Sigmoid colon (tissue), 7 donors: ENCODE results near the gene GPC6. TPM values are rescaled to one million over a fixed set of nuclear protein-coding genes. Genes with fewer than 3 reads are reported as not detected.

ENCODE experiments used
- DNase-seq: peaks from one replicate; pipeline ENCODE4 v3.0.0-alpha.2; 2019
- H3K27ac ChIP-seq, 4 donors: fragments of 200-600 bp; sonication (generic); one replicate each; pipeline ENCODE4 v1.5.1; 2016 to 2019; ENCODE audit warnings: mild to moderate bottlenecking in 1 of 4
- H3K27me3 ChIP-seq, 3 donors: fragments of 200-600 bp; sonication (generic); one replicate each; pipeline ENCODE4 v1.5.1; 2019; ENCODE audit warnings: mild to moderate bottlenecking in 1 of 3
- H3K36me3 ChIP-seq, 4 donors: fragments of 200-600 bp; sonication (generic); one replicate each; pipeline ENCODE4 v1.5.1; 2016 to 2019
- H3K4me1 ChIP-seq, 4 donors: fragments of 200-600 bp; sonication (generic); one replicate each; pipeline ENCODE4 v1.5.1; 2017 to 2019
- H3K4me3 ChIP-seq, 4 donors: fragments of 200-600 bp; sonication (generic); one replicate each; pipeline ENCODE4 v1.5.1; 2017 to 2019; ENCODE audit warnings: mild to moderate bottlenecking in 2 of 4, moderate library complexity in 1 of 4
- H3K9me3 ChIP-seq, 4 donors: fragments of 200-600 bp in 3 of 4; sonication (generic) in 3 of 4; one replicate each; pipeline versions ENCODE4 v1.5.1 to v1.6.1; 2013 to 2019
- EP300 ChIP-seq, 4 donors: sonication (generic); formaldehyde crosslinking; IDR thresholded peaks; one replicate each; pipeline ENCODE4 v1.6.1; 2017; ENCODE audit warnings: antibody characterized with exemption in 4 of 4
- POLR2A ChIP-seq, 2 donors: fragments of 450-650 bp; IDR thresholded peaks; one replicate each; pipeline ENCODE4 v1.6.1; 2016; ENCODE audit warnings: antibody characterized with exemption in 2 of 2, mild to moderate bottlenecking in 2 of 2, moderate library complexity in 2 of 2
- POLR2AphosphoS5 ChIP-seq, 4 donors: sonication (generic); formaldehyde crosslinking; IDR thresholded peaks; one replicate each; pipeline ENCODE4 v1.6.1; 2017; ENCODE audit warnings: antibody characterized with exemption in 4 of 4
- WGBS, 2 donors: extraction: QIAGEN DNeasy Blood & Tissue Kit; methylation state at CpG; one replicate each; pipeline ENCODE4 v1.1.7; 2013; 5-methylcytosine and 5-hydroxymethylcytosine counted together
- intact Hi-C: fragments of 100-400 bp; cut with DNase I; formaldehyde crosslinking; loops from one replicate; pipeline ENCODE4 v1.15.1; 2023
- polyA plus RNA-seq, 3 donors: library from polyadenylated mRNA; stranded (reverse); fragments of 200-250 nt; gene quantifications; one replicate each; pipeline ENCODE4 v1.2.3, GENCODE V29; 2013
- total RNA-seq, 4 donors: library from RNA; depleted of rRNA; stranded (reverse); fragments of >200 nt; gene quantifications; one replicate each; pipeline ENCODE4 v1.1.0, GENCODE V29; 2016
- TF ChIP-seq, protein P1 (sequence below), 4 experiments: fragments of 450-650 bp in 3 of 4; fragments of 200-600 bp in 1 of 4; IDR thresholded peaks; one replicate each; pipeline ENCODE4 v1.5.1; 2016 to 2019; ENCODE audit warnings: antibody characterized with exemption in 4 of 4, mild to moderate bottlenecking in 3 of 4, moderate library complexity in 2 of 4
- donor health status: healthy with polysubstance abuse.
- donor health status: Bipolar disorder and iron deficiency.
- donor health status: healthy.

Gene GPC6
- total and polyA plus RNA-seq, 7 donors, result 0.23 to 27.5 (median 14.4) TPM

DNA sequence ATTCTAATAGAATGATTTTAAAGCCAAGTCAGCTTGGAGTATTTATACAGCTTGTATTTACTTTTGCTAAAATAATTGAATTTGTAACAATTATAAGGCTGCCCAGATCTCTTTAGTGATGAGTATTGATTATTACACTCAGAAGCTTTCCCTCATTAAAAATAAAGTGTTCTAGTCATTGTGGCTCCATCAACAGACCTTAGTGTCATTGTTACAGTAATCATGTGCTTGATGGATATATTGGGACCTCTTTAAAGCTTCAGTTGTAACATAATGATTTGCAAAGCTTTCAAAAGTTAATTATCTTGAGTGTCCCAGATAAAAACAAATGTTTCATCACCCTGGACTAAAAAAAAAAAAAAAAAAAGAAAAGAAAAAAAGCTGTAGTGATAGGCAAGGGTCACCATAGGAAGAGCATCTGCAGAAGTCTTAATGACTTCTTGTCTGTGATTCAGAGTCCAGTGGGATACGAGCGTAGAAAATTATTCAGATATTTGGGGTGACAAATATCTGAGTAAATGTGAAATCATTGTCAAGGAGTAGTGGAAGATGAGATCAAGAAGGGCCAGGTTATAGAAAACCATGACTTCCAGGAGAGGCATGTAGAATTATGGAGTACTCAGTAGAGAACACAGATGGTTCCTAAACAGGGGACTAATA is 883.2 kb downstream of the GPC6 start:
- Histone ChIP-seq H3K27me3 (no peaks in the 10 kb centered on the region), H3K4me1 (no peaks in the 10 kb centered on the region), H3K36me3 (no peaks in the 10 kb centered on the region), H3K4me3 (no peak overlapping the region), H3K9me3 (no peaks in the 10 kb centered on the region), H3K27ac (no peak overlapping the region)
- intact Hi-C loops, result no loop called here
- no peak for DNase-seq
- TF ChIP-seq, protein P1, sequence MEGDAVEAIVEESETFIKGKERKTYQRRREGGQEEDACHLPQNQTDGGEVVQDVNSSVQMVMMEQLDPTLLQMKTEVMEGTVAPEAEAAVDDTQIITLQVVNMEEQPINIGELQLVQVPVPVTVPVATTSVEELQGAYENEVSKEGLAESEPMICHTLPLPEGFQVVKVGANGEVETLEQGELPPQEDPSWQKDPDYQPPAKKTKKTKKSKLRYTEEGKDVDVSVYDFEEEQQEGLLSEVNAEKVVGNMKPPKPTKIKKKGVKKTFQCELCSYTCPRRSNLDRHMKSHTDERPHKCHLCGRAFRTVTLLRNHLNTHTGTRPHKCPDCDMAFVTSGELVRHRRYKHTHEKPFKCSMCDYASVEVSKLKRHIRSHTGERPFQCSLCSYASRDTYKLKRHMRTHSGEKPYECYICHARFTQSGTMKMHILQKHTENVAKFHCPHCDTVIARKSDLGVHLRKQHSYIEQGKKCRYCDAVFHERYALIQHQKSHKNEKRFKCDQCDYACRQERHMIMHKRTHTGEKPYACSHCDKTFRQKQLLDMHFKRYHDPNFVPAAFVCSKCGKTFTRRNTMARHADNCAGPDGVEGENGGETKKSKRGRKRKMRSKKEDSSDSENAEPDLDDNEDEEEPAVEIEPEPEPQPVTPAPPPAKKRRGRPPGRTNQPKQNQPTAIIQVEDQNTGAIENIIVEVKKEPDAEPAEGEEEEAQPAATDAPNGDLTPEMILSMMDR (IDR thresholded peaks at IDR 0.05), result no peak
- no peak for TF ChIP-seq POLR2A (IDR thresholded peaks at IDR 0.05)
- no peak for TF ChIP-seq EP300 (IDR thresholded peaks at IDR 0.05)
- TF ChIP-seq POLR2AphosphoS5 (IDR thresholded peaks at IDR 0.05), result no peak
- 94 to 96% methylated on average over 2 of the region's 2 CpGs for WGBS, 2 donors

DNA sequence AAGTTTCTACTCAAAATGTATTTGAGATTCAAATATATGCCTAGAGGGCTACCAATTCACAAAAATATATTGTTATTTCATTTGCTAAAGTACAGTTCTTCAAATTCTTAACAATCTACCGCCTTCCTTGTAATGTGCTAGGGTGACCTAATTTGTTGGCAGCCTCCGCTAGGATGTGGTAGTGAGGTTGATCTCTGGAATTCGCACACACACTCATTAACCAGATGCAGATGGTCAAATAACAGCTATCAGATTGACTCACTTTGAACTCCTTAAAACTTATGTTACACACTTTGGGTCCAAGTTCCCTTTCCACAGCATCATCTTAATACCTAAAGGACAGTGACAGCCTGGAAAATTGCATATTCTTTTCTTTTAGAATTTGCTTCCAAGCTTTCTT is 885.6 kb downstream of the GPC6 start:
- no peaks in the 10 kb centered on the region for H3K27me3 ChIP-seq
- intact Hi-C loops, result no loop called here
- H3K4me3 ChIP-seq, result no peak overlapping the region
- no peak for DNase-seq
- WGBS, 2 donors, result 13 to 60% methylated on average over 3 of the region's 3 CpGs
- H3K4me1 ChIP-seq, result no peaks in the 10 kb centered on the region
- no peaks in the 10 kb centered on the region for H3K9me3 ChIP-seq
- H3K36me3 ChIP-seq, result no peaks in the 10 kb centered on the region
- H3K27ac ChIP-seq, result no peak overlapping the region
- TF ChIP-seq, protein P1 (IDR thresholded peaks at IDR 0.05), result no peak
- no peak for TF ChIP-seq POLR2A (IDR thresholded peaks at IDR 0.05)
- TF ChIP-seq POLR2AphosphoS5 (IDR thresholded peaks at IDR 0.05), result no peak
- TF ChIP-seq EP300 (IDR thresholded peaks at IDR 0.05), result no peak

DNA sequence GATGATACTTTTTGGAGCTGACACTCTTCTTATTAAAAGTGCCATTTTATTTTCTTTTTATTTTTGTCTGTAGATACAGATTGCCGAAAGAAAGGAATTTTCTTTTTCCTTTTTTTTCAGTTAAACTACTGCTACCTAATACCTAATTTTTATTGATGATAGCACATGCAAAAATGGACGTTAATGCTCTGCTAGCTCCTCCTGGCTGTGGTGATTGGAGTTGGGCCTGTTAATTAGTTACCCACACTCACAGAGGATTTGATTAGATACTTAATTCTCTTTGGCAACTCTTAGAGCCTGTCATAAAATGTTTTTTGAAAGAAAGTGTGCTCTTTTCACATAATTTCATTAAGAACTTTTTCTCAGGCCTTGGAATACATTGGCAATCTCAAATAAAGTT is 886.1 kb downstream of the GPC6 start:
- no peaks in the 10 kb centered on the region for H3K36me3 ChIP-seq
- H3K27me3 ChIP-seq, result no peaks in the 10 kb centered on the region
- no peaks in the 10 kb centered on the region for H3K4me1 ChIP-seq
- no peak overlapping the region for H3K4me3 ChIP-seq
- TF ChIP-seq EP300 (IDR thresholded peaks at IDR 0.05), result no peak
- no peak for TF ChIP-seq POLR2A (IDR thresholded peaks at IDR 0.05)
- no peak for TF ChIP-seq POLR2AphosphoS5 (IDR thresholded peaks at IDR 0.05)
- 70 to 87% methylated on average over 2 of the region's 2 CpGs for WGBS, 2 donors
- intact Hi-C loops, result no loop called here
- DNase-seq, result no peak
- no peaks in the 10 kb centered on the region for H3K9me3 ChIP-seq
- H3K27ac ChIP-seq, result no peak overlapping the region

- Histone ChIP-seq H3K27me3 (no peaks in the 10 kb centered on the region), H3K4me1 (no peaks in the 10 kb centered on the region), H3K9me3 (no peaks in the 10 kb centered on the region), H3K27ac (no peak overlapping the region), H3K4me3 (no peak overlapping the region), H3K36me3 (no peaks in the 10 kb centered on the region)
- DNase-seq, result no peak
- TF ChIP-seq POLR2AphosphoS5 (IDR thresholded peaks at IDR 0.05) (no peak), EP300 (IDR thresholded peaks at IDR 0.05) (no peak), POLR2A (IDR thresholded peaks at IDR 0.05) (no peak)
- TF ChIP-seq, protein P1 (IDR thresholded peaks at IDR 0.05), result no peak
- intact Hi-C loops, result no loop called here
Observed at GRCh38 chr13:94113245-94113644, 886.6 kb downstream of the GPC6 start.

DNA sequence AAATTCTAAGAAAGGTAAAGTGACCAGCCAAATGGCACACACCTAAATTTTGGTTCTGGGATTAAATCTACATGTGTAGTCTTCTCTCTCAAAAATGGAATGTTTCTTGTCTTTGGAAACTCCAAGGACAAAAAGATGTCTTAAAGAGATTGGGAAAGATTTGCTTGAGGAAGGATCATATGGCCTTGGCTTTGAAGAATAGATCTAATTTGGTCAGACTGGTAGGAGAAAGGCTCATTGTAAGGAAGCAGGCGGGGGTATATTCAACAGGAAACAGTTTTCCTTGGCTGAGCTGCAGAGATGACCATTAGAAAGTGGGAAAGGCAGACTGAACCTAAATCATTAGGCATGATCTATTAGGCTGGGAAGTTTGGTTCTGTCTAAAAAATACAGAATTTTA is 887.6 kb downstream of the GPC6 start:
- DNase-seq, result no peak
- WGBS, 2 donors, result 83 to 97% methylated on average over 1 of the region's 1 CpG
- no peaks in the 10 kb centered on the region for H3K9me3 ChIP-seq
- no peaks in the 10 kb centered on the region for H3K27me3 ChIP-seq
- H3K27ac ChIP-seq, result no peak overlapping the region
- TF ChIP-seq POLR2AphosphoS5 (IDR thresholded peaks at IDR 0.05) (no peak), EP300 (IDR thresholded peaks at IDR 0.05) (no peak), POLR2A (IDR thresholded peaks at IDR 0.05) (no peak)
- TF ChIP-seq, protein P1 (IDR thresholded peaks at IDR 0.05), result no peak
- H3K36me3 ChIP-seq, result no peaks in the 10 kb centered on the region
- H3K4me1 ChIP-seq, result no peaks in the 10 kb centered on the region
- intact Hi-C loops, result no loop called here
- H3K4me3 ChIP-seq, result no peak overlapping the region
